HG03571 (cell line): ENCODE measurements around the gene OLFML2B.

Experiments used
- ATAC-seq: cut with Tn5 transposase; IDR thresholded peaks from one replicate; pipeline ENCODE4 v1.9.1; 2021; ENCODE audit not compliant: unreplicated experiment

Gene OLFML2B

GRCh38 chr1:162008799-162009198 lies 14.9 kb downstream of the OLFML2B start:
- no peak for ATAC-seq

- ATAC-seq = no peak
Measured at GRCh38 chr1:162007466-162007865, 16.2 kb downstream of the OLFML2B start.

GRCh38 chr1:162006081-162006480 lies 17.6 kb downstream of the OLFML2B start:
- ATAC-seq = no peak

- ATAC-seq = no peak
Measured at GRCh38 chr1:162004441-162004950, 19.2 kb downstream of the OLFML2B start.

GRCh38 chr1:162003830-162004215 lies 19.8 kb downstream of the OLFML2B start:
- no peak for ATAC-seq

- ATAC-seq = no peak
Measured at GRCh38 chr1:162003061-162003829, 20.4 kb downstream of the OLFML2B start.

- ATAC-seq = no peak
Measured at GRCh38 chr1:162000053-162000420, 23.6 kb downstream of the OLFML2B start.

GRCh38 chr1:161999301-162000052 lies 24.2 kb downstream of the OLFML2B start:
- ATAC-seq = no peak

- no peak for ATAC-seq
Measured at GRCh38 chr1:161998811-161999210, 24.9 kb downstream of the OLFML2B start.

GRCh38 chr1:161997152-161997551 lies 26.5 kb downstream of the OLFML2B start:
- ATAC-seq = no peak

- ATAC-seq = no peak
Measured at GRCh38 chr1:161994175-161994668, 29.4 kb downstream of the OLFML2B start.

- ATAC-seq = no peak
Measured at GRCh38 chr1:161993576-161993975, 30.1 kb downstream of the OLFML2B start.

- ATAC-seq = no peak
Measured at GRCh38 chr1:161989786-161990185, 33.9 kb downstream of the OLFML2B start.

GRCh38 chr1:161989108-161989507 lies 34.6 kb downstream of the OLFML2B start:
- ATAC-seq = no peak

GRCh38 chr1:161988413-161988812 lies 35.3 kb downstream of the OLFML2B start:
- no peak for ATAC-seq

- ATAC-seq = no peak
Measured at GRCh38 chr1:161987872-161988271, 35.8 kb downstream of the OLFML2B start.

- no peak for ATAC-seq
Measured at GRCh38 chr1:161987303-161987702, 36.4 kb downstream of the OLFML2B start.

GRCh38 chr1:161986328-161986727 lies 37.3 kb downstream of the OLFML2B start:
- no peak for ATAC-seq

- ATAC-seq = no peak
Measured at GRCh38 chr1:161985301-161985822, 38.3 kb downstream of the OLFML2B start.

- ATAC-seq = no peak
Measured at GRCh38 chr1:161983725-161984124, 39.9 kb downstream of the OLFML2B start.

GRCh38 chr1:161982917-161983316 lies 40.8 kb downstream of the OLFML2B start:
- ATAC-seq = no peak

- ATAC-seq = no peak
Measured at GRCh38 chr1:161982507-161982895, 41.2 kb downstream of the OLFML2B start.
